A673 (cell line): Measurements from ENCODE around the gene IL12A. TPM values are rescaled to one million over a fixed set of nuclear protein-coding genes. Genes with fewer than 3 reads are reported as not detected.

Experiments
- BruUV-seq: library from RNA; stranded (reverse); fragments of 400-500 nt; replicated peaks from 2 replicates; lab custom pipeline; 2021; lab: Mats Ljungman, UMichigan
- CTCF ChIA-PET: fragments of 300-600 bp; sonication (Branson Sonifier 250); formaldehyde crosslinking; loops from one replicate; lab custom pipeline; 2022; ENCODE audit warnings: antibody characterized with exemption; lab: Charles Lee
- POLR2A ChIA-PET: fragments of 300-600 bp; sonication (Branson Sonifier 250); formaldehyde crosslinking; loops from one replicate; lab custom pipeline; 2022; ENCODE audit warnings: antibody characterized with exemption; ENCODE audit not compliant: low non-redundant PET; lab: Charles Lee
- DNase-seq: peaks from one replicate; pipeline ENCODE4 v3.0.0-alpha.2; 2015; ENCODE audit warnings: low spot score
- H3K27ac ChIP-seq: fragments of 200-600 bp; sonication (generic); 2 replicates; pipeline ENCODE4 v1.5.1; 2016; ENCODE audit warnings: mixed run types, low read depth, mild to moderate bottlenecking, mixed read lengths, antibody characterized with exemption, low read length; ENCODE audit not compliant: poor library complexity, severe bottlenecking
- H3K27me3 ChIP-seq: fragments of 200-600 bp; sonication (generic); replicated peaks from 2 replicates; pipeline ENCODE4 v1.6.1; 2017; ENCODE audit warnings: mixed run types, low read depth, mild to moderate bottlenecking, mixed read lengths, antibody characterized with exemption, low read length; ENCODE audit not compliant: insufficient read depth, poor library complexity
- H3K36me3 ChIP-seq: fragments of 200-600 bp; sonication (generic); 2 replicates; pipeline ENCODE4 v1.6.1; 2016; ENCODE audit warnings: mixed run types, mild to moderate bottlenecking, mixed read lengths, antibody characterized with exemption, low read length; ENCODE audit not compliant: insufficient read depth, poor library complexity, severe bottlenecking
- H3K4me1 ChIP-seq: fragments of 200-600 bp; sonication (generic); 2 replicates; pipeline ENCODE4 v1.6.1; 2017; ENCODE audit warnings: mixed run types, mild to moderate bottlenecking, mixed read lengths, antibody characterized with exemption, low read length; ENCODE audit not compliant: insufficient read depth, poor library complexity, severe bottlenecking
- H3K4me3 ChIP-seq: fragments of 200-600 bp; sonication (generic); 2 replicates; pipeline ENCODE4 v1.5.1; 2016; ENCODE audit warnings: low read depth, mixed run types, mild to moderate bottlenecking, mixed read lengths, low read length; ENCODE audit not compliant: poor library complexity, severe bottlenecking
- H3K9me3 ChIP-seq: fragments of 200-600 bp; sonication (generic); 2 replicates; pipeline ENCODE4 v1.6.1; 2016; ENCODE audit warnings: mixed run types, low read depth, mild to moderate bottlenecking, mixed read lengths, antibody characterized with exemption, low read length; ENCODE audit not compliant: poor library complexity, severe bottlenecking
- EZH2 ChIP-seq: fragments of 200-600 bp; sonication (generic); IDR thresholded peaks from 2 replicates; pipeline ENCODE4 v1.6.1; 2017; ENCODE audit warnings: borderline replicate concordance, low read depth, mild to moderate bottlenecking, mixed read lengths, antibody characterized with exemption, low read length; ENCODE audit not compliant: poor library complexity, severe bottlenecking
- intact Hi-C: fragments of 100-400 bp; cut with micrococcal nuclease; formaldehyde crosslinking; loops from one replicate; pipeline ENCODE4 v1.10.0; 2022; ENCODE audit not compliant: unreplicated experiment
- total RNA-seq: library from RNA; stranded (reverse); gene quantifications from 2 replicates; pipeline ENCODE4 v1.2.3, GENCODE V29; 2021
- TF ChIP-seq, protein P1 (sequence below): fragments of 300-800, 200-600 bp; sonication (generic); conservative IDR thresholded peaks from 2 replicates; pipeline ENCODE4 v1.5.1; 2017; ENCODE audit warnings: low read depth, mild to moderate bottlenecking, antibody characterized with exemption, low read length, moderate library complexity, mixed read lengths

The IL12A gene
- total RNA-seq, 1 experiment from 2014 or later, result not detected

DNA sequence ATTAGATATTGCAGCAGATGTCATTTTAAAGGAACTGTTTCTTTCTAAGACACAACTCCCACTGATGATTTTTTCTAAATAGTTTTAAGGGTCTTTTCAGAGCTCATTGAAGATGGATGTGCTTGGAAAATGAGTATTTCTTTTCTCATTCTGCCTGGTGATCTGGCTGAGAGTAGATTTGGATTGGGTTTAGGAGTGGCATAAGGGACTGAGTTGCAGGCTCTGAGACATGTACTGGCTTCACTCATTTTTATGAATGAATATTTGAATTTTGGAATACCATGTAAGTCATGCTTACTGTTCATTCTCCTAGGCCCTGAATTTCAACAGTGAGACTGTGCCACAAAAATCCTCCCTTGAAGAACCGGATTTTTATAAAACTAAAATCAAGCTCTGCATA is 6.5 kb downstream of the IL12A start:
- TF ChIP-seq EZH2, result no peak
- TF ChIP-seq, protein P1, sequence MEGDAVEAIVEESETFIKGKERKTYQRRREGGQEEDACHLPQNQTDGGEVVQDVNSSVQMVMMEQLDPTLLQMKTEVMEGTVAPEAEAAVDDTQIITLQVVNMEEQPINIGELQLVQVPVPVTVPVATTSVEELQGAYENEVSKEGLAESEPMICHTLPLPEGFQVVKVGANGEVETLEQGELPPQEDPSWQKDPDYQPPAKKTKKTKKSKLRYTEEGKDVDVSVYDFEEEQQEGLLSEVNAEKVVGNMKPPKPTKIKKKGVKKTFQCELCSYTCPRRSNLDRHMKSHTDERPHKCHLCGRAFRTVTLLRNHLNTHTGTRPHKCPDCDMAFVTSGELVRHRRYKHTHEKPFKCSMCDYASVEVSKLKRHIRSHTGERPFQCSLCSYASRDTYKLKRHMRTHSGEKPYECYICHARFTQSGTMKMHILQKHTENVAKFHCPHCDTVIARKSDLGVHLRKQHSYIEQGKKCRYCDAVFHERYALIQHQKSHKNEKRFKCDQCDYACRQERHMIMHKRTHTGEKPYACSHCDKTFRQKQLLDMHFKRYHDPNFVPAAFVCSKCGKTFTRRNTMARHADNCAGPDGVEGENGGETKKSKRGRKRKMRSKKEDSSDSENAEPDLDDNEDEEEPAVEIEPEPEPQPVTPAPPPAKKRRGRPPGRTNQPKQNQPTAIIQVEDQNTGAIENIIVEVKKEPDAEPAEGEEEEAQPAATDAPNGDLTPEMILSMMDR, result no peak
- Histone ChIP-seq H3K4me1 (no peaks in the 10 kb centered on the region), H3K27ac (no peak overlapping the region), H3K27me3 (no peaks in the 10 kb centered on the region), H3K4me3 (no peak overlapping the region), H3K36me3 (no peaks in the 10 kb centered on the region), H3K9me3 (no peaks in the 10 kb centered on the region)
- BruUV-seq, result no TSS peak
- ChIA-PET CTCF (no interaction called here), POLR2A (no interaction called here)
- intact Hi-C loops, result no loop called here
- no peak for DNase-seq

DNA sequence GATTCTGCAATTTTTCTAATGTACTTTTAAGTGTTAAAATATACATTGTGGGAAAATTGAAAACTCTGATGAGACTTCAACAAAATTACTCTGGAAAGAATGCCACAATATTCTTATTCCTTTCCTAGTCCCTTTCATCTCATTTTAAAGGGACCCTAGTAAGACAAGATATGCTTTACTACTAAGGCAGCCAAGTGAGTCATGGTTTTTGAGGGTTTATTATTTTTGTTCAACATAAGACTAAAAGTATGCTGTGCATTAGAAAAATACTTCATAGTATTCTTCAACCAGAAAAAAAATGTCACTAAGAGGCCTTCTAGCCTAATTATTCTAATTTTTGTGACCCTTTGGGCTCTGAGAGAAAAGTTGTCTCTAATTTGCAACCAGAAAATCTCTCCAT is 7.4 kb downstream of the IL12A start:
- no peaks in the 10 kb centered on the region for H3K27me3 ChIP-seq
- TF ChIP-seq, protein P1, result no peak
- TF ChIP-seq EZH2, result no peak
- no peaks in the 10 kb centered on the region for H3K9me3 ChIP-seq
- H3K27ac ChIP-seq, result no peak overlapping the region
- POLR2A ChIA-PET, result no interaction called here
- BruUV-seq, result no TSS peak
- no peaks in the 10 kb centered on the region for H3K4me1 ChIP-seq
- intact Hi-C loops, result no loop called here
- no peak for DNase-seq
- CTCF ChIA-PET, result no interaction called here
- no peak overlapping the region for H3K4me3 ChIP-seq
- no peaks in the 10 kb centered on the region for H3K36me3 ChIP-seq

DNA sequence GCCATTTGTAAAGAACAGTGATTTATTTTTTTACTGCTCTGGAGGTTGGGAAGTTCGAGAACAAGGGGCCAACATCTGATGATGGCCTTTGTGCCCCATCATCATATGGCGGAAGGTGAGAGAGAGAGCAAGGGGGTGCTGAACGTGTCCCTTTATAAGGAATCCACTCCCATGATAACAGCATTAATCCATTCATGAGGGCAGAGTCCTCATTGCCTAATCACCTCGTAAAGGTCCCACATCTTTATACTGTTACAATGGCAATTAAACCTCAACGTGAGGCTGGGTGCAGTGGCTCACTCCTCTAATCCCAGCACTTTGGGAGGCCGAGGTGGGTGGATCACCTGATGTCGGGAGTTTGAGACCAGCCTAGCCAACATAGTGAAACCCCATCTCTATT is 8.3 kb downstream of the IL12A start:
- no peaks in the 10 kb centered on the region for H3K27me3 ChIP-seq
- no peaks in the 10 kb centered on the region for H3K4me1 ChIP-seq
- no peak for DNase-seq
- no peaks in the 10 kb centered on the region for H3K36me3 ChIP-seq
- ChIA-PET CTCF (no interaction called here), POLR2A (no interaction called here)
- intact Hi-C loops, result no loop called here
- H3K9me3 ChIP-seq, result no peaks in the 10 kb centered on the region
- no peak for TF ChIP-seq EZH2
- TF ChIP-seq, protein P1, result no peak
- BruUV-seq, result no TSS peak
- no peak overlapping the region for H3K27ac ChIP-seq
- no peak overlapping the region for H3K4me3 ChIP-seq
